Epithelial cell of proximal tubule (primary cell): ENCODE measurements around the gene CDKN1A. TPM values are rescaled to one million over a fixed set of nuclear protein-coding genes. Genes with fewer than 3 reads are reported as not detected.

Experiments
- DNase-seq: peaks from one replicate; pipeline ENCODE4 v3.0.0-alpha.2; 2011; ENCODE audit warnings: low read depth
- H3K4me3 ChIP-seq: 2 replicates; pipeline ENCODE4 v1.5.1; 2011; ENCODE audit warnings: low read depth, mild to moderate bottlenecking, low read length
- total RNA-seq: library from RNA; depleted of rRNA; stranded (reverse); fragments of >200 nt; gene quantifications from 2 replicates; pipeline ENCODE4 v1.2.3, GENCODE V29; 2015
- TF ChIP-seq, protein P1 (sequence below): conservative IDR thresholded peaks from 2 replicates; pipeline ENCODE4 v1.5.1; 2012; ENCODE audit warnings: low read depth, mild to moderate bottlenecking, low read length

CDKN1A gene
- total RNA-seq, 1 donor from 2014 or later = 427 TPM

DNA sequence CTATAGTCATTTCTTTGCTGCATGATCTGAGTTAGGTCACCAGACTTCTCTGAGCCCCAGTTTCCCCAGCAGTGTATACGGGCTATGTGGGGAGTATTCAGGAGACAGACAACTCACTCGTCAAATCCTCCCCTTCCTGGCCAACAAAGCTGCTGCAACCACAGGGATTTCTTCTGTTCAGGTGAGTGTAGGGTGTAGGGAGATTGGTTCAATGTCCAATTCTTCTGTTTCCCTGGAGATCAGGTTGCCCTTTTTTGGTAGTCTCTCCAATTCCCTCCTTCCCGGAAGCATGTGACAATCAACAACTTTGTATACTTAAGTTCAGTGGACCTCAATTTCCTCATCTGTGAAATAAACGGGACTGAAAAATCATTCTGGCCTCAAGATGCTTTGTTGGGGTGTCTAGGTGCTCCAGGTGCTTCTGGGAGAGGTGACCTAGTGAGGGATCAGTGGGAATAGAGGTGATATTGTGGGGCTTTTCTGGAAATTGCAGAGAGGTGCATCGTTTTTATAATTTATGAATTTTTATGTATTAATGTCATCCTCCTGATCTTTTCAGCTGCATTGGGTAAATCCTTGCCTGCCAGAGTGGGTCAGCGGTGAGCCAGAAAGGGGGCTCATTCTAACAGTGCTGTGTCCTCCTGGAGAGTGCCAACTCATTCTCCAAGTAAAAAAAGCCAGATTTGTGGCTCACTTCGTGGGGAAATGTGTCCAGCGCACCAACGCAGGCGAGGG lies 594 bp upstream of the CDKN1A start:
- peak overlapping the region; percentile 99 for H3K4me3 ChIP-seq
- no peak for DNase-seq
- TF ChIP-seq, protein P1, sequence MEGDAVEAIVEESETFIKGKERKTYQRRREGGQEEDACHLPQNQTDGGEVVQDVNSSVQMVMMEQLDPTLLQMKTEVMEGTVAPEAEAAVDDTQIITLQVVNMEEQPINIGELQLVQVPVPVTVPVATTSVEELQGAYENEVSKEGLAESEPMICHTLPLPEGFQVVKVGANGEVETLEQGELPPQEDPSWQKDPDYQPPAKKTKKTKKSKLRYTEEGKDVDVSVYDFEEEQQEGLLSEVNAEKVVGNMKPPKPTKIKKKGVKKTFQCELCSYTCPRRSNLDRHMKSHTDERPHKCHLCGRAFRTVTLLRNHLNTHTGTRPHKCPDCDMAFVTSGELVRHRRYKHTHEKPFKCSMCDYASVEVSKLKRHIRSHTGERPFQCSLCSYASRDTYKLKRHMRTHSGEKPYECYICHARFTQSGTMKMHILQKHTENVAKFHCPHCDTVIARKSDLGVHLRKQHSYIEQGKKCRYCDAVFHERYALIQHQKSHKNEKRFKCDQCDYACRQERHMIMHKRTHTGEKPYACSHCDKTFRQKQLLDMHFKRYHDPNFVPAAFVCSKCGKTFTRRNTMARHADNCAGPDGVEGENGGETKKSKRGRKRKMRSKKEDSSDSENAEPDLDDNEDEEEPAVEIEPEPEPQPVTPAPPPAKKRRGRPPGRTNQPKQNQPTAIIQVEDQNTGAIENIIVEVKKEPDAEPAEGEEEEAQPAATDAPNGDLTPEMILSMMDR = no peak

DNA sequence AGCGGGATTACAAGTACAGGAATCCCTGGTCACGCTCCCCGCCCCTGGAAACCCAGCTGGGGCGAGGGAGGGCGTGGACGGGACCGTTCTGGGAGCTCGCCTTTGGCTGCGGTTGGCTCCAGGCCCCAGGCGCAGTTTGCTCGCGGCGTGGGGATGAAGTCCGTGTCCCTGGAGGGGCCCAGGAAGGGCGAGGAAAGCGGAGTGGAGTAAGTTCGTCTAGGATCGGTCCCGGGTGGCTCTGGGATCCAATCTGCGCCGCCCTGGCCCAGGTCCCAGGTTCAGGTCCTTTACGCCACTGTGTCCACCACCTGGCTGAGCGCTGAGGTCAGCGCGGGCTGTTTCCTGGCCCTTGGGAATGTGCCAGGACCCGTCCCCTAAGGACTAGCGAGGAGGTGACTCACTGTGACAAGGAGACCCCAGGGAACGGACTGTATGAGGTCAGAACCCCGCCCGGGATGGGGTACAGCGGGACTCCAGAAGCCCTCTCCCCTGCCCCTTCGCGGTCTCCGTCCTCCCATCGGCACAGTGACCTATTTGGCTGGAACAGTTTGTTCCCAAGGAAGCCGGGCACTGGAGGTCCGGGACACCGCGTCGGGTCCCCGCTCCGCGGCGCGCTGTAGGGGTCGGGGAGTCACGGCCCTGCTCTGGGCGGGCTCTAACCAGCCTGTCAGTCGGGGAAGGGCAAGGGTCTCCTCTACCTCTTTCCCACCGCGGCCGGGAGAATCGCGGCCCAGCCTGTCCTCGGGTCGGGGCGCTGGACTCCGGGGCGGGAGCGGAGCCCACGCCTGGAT lies 724 bp downstream of the CDKN1A start:
- peak overlapping the region; percentile 99 for H3K4me3 ChIP-seq
- no peak for DNase-seq
- TF ChIP-seq, protein P1 = no peak

DNA sequence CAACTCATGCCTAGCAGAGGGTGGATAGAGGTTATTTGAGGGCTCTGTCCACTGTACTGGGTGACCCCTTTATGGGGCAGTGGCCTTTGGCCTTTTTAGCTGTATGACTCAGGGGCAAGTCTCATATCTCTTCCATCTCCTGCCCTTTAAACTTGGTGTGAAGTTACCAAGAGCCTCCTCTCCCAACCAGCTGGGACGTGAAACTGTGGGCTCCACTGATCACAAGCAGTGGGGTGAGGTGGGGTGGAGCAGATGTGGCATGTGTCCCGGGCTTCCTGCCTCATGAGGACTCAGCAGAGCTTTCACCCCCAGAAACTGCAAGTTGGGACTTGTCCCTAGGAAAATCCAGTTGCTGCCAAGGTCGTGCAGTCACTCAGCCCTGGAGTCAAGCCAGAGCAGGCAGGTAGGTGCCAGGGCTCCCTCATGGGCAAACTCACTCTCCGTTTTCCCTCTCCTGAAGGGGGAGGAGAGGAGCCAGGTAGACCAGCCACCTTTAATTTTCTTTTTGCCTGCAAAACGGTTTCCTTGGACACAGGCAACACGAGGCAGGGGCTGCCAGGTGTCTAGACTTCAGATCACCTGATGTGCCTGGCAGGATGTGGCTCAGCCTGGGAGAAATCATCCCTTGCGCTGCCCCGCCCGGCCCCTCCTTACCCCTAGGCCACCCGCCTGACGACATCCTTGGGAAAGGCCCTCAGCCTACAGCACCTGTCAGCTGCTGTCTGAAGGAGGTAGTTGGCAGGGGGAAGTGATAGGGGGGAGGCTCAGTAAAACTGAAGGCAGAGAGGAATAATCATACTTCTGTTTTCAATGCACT lies 4.0 kb downstream of the CDKN1A start:
- TF ChIP-seq, protein P1 = no peak
- no peak for DNase-seq
- peak overlapping the region; percentile 29 for H3K4me3 ChIP-seq

DNA sequence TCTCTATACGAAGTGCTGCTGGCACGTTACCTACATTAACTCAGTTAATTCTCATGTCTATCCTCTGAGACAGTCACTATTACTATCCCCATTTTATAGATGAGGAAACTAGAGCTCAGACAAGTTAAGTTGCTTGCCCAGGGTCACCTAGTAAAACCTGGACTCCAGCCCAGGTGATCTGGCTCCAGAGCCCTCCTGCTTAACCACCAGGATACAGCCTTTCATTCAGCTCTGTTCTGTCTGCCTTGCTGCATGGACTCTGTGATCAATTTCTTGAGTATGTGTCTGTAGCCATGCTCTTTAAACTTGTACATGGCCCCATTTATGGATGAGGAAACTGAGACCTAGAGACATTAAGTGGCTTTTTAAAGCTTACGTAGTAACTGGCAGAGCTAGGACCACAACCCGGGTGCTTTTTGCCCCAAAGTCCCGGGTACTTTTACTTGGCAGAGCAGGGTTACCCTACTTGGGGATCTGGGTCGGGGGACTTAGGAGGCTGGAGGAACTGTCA lies 4.7 kb downstream of the CDKN1A start:
- no peak for DNase-seq
- TF ChIP-seq, protein P1 = no peak
- no peak overlapping the region for H3K4me3 ChIP-seq

DNA sequence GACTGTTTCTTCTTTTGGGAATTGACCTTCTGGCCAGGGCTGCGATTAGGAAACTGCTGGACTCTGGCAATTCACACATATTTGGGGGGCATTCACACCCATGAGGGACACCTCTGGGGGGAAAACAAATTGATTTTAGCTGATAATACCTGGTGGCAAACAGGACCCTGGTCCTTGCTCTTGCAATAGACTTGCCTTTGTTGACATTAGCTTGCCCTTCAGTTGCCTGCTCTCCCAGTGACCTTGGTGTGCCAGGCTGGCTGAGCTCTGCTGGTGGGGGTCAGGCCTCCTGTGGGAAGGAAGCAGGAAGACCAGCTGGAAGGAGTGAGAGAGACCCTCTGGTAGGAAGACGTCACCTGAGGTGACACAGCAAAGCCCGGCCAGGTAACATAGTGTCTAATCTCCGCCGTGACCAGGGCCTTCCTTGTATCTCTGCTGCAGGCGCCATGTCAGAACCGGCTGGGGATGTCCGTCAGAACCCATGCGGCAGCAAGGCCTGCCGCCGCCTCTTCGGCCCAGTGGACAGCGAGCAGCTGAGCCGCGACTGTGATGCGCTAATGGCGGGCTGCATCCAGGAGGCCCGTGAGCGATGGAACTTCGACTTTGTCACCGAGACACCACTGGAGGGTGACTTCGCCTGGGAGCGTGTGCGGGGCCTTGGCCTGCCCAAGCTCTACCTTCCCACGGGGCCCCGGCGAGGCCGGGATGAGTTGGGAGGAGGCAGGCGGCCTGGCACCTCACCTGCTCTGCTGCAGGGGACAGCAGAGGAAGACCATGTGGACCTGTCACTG lies 5.3 kb downstream of the CDKN1A start:
- no peak for DNase-seq
- TF ChIP-seq, protein P1 = no peak
- H3K4me3 ChIP-seq = no peak overlapping the region

DNA sequence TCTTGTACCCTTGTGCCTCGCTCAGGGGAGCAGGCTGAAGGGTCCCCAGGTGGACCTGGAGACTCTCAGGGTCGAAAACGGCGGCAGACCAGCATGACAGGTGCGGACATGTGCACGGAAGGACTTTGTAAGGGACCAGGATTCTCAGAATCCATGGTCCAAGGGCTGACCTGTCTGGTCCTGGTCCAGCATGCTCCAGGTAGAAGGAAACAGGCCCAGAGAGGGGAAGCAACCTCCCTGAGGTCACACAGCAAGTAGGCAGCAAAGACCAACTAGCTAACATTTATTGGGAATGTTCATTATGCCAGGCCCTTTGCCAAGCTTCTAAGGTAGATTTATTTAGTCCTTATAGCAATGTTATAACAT lies 5.9 kb downstream of the CDKN1A start:
- no peak overlapping the region for H3K4me3 ChIP-seq
- no peak for DNase-seq
- TF ChIP-seq, protein P1 = no peak
